GM12864 (cell line): ENCODE measurements around the gene TENT4B.

ENCODE experiments used
- DNase-seq: peaks from one replicate; pipeline ENCODE4 v3.0.0-alpha.2; 2011; ENCODE audit warnings: low read depth
- H3K4me3 ChIP-seq: 2 replicates; pipeline ENCODE4 v1.5.1; 2011; ENCODE audit warnings: mild to moderate bottlenecking, low read depth, low read length, control low read depth
- CTCF ChIP-seq: IDR thresholded peaks from 2 replicates; pipeline ENCODE4 v1.5.1; 2011; ENCODE audit warnings: low read depth, mild to moderate bottlenecking, moderate library complexity, low read length, control low read depth, inconsistent platforms; ENCODE audit errors: missing control alignments

The TENT4B gene

GRCh38 chr16:50204453-50205108 lies 51.5 kb downstream of the TENT4B start:
- no peak overlapping the region for H3K4me3 ChIP-seq
- TF ChIP-seq CTCF, result no peak
- no peak for DNase-seq

DNA sequence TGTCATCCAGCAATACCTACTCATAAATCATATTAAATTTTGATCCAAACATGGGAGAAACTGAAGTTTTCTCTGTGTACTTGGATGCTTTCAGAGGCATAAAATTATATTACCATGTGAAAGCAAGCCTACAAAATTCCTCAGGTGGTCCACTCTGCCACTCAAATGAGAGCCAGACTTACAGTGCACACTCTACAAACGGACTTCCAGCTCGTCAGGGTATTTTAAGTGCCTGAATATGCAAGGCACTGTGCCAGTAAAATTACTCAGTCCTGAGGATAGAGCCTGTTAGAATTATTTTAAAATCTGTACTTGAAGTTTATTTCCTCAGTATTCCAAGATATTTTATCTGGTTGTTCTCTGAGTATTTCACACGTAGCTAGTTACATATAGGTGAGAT lies 54.5 kb downstream of the TENT4B start:
- DNase-seq, result no peak
- H3K4me3 ChIP-seq, result no peak overlapping the region
- TF ChIP-seq CTCF, result no peak

GRCh38 chr16:50208460-50208931 lies 55.4 kb downstream of the TENT4B start:
- no peak for DNase-seq
- TF ChIP-seq CTCF, result no peak
- H3K4me3 ChIP-seq, result no peak overlapping the region

DNA sequence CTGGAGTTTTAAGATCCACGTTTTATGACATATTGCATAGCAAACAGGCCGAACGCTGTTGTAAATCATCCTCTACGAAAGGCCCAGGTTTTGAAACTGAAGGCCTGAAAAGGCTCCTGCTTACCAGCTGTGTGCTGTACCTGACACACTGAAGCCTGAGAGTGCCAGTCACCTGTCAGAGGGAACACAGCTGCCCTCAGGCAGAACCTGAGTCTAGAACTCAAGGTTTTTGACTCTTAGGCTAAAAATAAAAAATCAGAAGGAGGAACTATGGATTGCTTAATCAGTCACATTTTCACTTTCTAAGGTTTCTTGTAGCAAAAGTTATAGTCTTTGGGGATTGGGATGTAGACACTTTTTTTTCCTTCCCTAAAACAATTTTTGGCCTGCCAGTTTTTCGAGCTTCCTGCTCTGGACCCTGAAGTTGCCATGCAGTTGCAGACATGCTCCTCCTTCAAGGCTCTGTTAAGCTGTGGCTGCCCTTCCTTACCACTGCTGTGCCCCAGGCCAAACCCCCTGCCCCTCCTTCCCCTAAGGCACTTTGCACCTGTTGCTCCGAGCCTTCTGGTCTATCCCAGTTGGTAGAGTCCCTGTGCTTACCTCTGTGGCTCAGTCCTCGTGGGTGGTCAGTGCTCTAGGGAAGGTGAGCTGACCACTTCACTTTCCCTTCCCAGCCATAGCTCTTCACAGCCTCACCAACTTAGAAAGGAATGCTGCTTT lies 56.6 kb downstream of the TENT4B start:
- DNase-seq, result peak; percentile 27
- TF ChIP-seq CTCF, result no peak
- H3K4me3 ChIP-seq, result no peak overlapping the region

DNA sequence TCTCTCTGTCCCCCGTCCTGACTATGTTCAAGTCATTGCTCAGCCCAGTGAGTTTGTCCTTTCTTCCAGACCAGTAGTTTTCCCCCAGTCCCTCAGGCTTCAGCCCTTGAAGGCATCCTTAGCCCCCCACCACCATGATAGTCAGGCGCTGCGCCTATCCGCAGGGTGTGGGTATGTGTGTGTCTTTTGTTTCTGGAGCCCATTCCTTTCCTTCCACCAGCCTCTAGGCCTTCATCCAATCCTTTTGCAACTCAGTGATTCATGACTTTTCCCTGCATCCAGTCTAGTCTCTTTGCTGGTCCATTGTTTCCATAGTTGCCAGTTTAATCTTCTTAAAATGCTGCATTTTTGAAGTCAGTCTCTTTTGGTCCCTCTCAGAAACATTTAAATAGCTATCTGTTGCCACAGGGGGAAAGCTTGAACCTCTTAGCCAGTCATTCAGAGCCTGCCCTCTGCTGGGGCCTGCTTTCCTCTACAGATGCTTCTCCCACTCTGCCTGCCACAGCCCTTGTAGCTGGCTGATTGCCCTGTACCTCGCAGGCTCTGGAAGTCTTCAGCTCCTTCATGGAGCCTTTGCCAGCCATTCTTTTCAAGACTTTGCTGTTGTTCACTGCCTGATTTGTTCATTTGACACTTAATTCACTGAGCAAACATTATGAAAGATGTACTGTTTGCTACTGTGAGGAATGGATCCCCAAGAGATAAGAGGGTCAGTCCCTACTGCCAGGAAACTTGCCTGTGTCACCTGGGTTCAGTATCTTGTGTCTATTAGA lies 57.3 kb downstream of the TENT4B start:
- TF ChIP-seq CTCF, result peak; percentile 88
- H3K4me3 ChIP-seq, result no peak overlapping the region
- peak; percentile 60 for DNase-seq

- no peak overlapping the region for H3K4me3 ChIP-seq
- peak; percentile 65 for TF ChIP-seq CTCF
- DNase-seq, result no peak
Measured at GRCh38 chr16:50213939-50214519, 60.9 kb downstream of the TENT4B start.
